Prostate gland (tissue), 2 donors: Measurements from ENCODE around the gene LCN1. TPM values are rescaled to one million over a fixed set of nuclear protein-coding genes. Genes with fewer than 3 reads are reported as not detected.

Experiments used
- DNase-seq: peaks from one replicate; pipeline ENCODE4 v3.0.0-alpha.2; 2019; ENCODE audit warnings: low spot score
- H3K27ac ChIP-seq, 2 donors: fragments of 200-600 bp; sonication (generic); 2 replicates each; pipeline ENCODE4 v1.5.1; 2017 to 2019
- H3K27me3 ChIP-seq: fragments of 200-600 bp; sonication (generic); replicated peaks from 2 replicates; pipeline ENCODE4 v1.5.1; 2019; ENCODE audit not compliant: insufficient read depth
- H3K36me3 ChIP-seq, 2 donors: fragments of 200-600 bp; sonication (generic); 1 replicate in 1 of 2; 2 replicates in 1 of 2; pipeline versions ENCODE4 v1.5.1 to v1.8.1; 2017 to 2019
- H3K4me1 ChIP-seq: fragments of 200-600 bp; sonication (generic); replicated peaks from 2 replicates; pipeline ENCODE4 v1.5.1; 2019
- H3K4me3 ChIP-seq, 2 donors: fragments of 200-600 bp; sonication (generic); 2 replicates each; pipeline ENCODE4 v1.5.1; 2017 to 2019
- H3K9me3 ChIP-seq: fragments of 200-600 bp; sonication (generic); 2 replicates; pipeline ENCODE4 v1.5.1; 2017
- POLR2A ChIP-seq: fragments of 450-650 bp; IDR thresholded peaks from one replicate; pipeline ENCODE4 v1.6.1; 2016; ENCODE audit warnings: antibody characterized with exemption, mild to moderate bottlenecking
- POLR2AphosphoS5 ChIP-seq: sonication (generic); formaldehyde crosslinking; IDR thresholded peaks from one replicate; pipeline ENCODE4 v1.6.1; 2017; ENCODE audit warnings: antibody characterized with exemption
- WGBS: methylation state at CpG from one replicate; pipeline ENCODE4 v1.1.5; 2018; 5-methylcytosine and 5-hydroxymethylcytosine counted together
- intact Hi-C: fragments of 100-400 bp; cut with DNase I; formaldehyde crosslinking; loops from one replicate; pipeline ENCODE4 v1.14.2; 2022
- total RNA-seq, 2 donors: library from RNA; depleted of rRNA; stranded (reverse); fragments of >200 nt; gene quantifications; one replicate each; pipeline ENCODE4 v1.1.0, GENCODE V29; 2016
- TF ChIP-seq, protein P1 (sequence below), 4 experiments: fragments of 200-600 bp in 2 of 4; fragments of 450-650 bp in 2 of 4; sonication (generic) in 2 of 4; IDR thresholded peaks; 1 replicate in 3 of 4; 2 replicates in 1 of 4; pipeline ENCODE4 v1.5.1; 2016 to 2019; ENCODE audit warnings: antibody characterized with exemption in 4 of 4, mild to moderate bottlenecking in 2 of 4, moderate library complexity in 2 of 4

The LCN1 gene
- total RNA-seq, 2 donors from 2014 or later = not detected

DNA sequence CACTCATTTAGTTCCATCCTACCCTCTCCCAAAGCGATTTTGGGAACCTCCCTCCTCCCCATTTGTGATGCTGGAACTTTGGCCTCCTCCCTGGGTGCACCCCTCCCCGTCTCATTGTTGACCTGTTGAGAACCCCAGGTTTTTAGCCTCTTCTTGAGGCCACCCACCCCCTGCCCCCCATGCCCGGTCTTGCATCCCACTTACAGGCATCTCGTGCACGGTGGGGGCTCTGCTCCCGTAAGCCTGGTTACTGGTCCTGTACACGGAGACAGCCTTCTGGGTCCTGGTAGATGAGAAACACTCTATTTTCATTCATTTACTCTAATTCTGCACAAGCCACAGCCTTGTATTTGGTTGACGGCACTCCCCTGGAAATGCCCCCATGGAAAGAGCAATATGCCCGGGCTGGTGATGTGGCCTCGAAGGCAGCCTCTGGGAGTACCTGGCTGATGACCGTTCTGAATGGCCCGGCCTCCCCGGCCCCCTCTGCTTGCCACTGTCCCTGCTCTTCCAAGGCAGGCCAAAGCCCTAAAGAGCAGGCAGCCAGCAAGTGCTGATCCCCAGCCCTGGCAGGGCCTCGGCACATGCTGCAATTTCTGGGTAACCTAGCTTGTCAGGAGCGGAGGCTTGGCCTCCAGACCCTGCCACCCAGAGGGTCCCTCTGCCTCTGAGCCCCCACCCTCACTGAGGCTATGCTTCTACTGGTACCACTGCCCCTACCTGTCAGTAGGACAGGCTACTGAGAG lies 22.7 kb upstream of the LCN1 start:
- no peaks in the 10 kb centered on the region for H3K9me3 ChIP-seq
- 84% methylated on average over 15 of the region's 15 CpGs for WGBS

DNA sequence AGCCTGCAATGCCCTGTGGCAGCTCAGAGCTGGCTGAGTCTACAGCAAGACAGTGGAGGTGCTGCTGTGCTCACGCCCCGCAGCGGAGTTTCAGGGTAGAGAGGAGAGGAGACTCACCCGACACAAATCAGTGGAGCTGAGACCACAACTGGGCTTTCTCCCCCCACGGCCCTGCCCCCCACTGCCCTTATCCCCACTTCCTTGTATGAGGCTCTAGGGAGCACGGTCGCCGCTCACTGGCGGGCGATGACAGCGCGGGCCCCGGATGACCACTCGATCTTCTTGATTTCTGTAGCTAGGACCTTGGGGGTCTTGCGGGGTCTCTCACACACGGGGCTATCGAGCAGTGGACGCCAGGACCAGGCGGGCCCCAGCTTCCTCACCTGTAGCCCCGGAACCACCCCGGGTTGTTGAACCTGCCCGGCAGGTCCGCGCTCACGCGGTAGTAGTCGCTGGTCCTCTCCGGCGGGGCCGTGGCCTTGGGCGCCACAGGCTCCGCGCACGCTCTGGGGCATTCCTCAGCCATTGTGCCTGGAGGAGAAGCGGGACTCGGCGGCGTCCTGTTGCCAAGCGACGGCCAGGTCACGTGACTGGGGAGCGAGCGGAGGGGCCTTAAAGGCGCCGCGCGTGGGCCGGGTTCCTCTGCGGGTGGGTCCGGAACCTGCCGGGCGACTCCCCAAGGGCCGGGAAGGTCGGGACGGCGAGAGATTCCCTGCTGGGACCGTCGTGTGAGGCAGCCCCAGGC lies 21.7 kb upstream of the LCN1 start:
- intact Hi-C loops = no loop called here

More for the DNA sequence above, 22.7 kb upstream of the LCN1 start:
- peaks cover 7% of the 10 kb centered on the region for H3K4me1 ChIP-seq
- no peak for DNase-seq
- H3K36me3 ChIP-seq = no peaks in the 10 kb centered on the region
- intact Hi-C loops = no loop called here
- no peaks in the 10 kb centered on the region for H3K27me3 ChIP-seq
- no peak overlapping the region for H3K4me3 ChIP-seq
- no peak overlapping the region for H3K27ac ChIP-seq
- TF ChIP-seq POLR2AphosphoS5 = no peak
- TF ChIP-seq POLR2A = no peak
- TF ChIP-seq, protein P1, sequence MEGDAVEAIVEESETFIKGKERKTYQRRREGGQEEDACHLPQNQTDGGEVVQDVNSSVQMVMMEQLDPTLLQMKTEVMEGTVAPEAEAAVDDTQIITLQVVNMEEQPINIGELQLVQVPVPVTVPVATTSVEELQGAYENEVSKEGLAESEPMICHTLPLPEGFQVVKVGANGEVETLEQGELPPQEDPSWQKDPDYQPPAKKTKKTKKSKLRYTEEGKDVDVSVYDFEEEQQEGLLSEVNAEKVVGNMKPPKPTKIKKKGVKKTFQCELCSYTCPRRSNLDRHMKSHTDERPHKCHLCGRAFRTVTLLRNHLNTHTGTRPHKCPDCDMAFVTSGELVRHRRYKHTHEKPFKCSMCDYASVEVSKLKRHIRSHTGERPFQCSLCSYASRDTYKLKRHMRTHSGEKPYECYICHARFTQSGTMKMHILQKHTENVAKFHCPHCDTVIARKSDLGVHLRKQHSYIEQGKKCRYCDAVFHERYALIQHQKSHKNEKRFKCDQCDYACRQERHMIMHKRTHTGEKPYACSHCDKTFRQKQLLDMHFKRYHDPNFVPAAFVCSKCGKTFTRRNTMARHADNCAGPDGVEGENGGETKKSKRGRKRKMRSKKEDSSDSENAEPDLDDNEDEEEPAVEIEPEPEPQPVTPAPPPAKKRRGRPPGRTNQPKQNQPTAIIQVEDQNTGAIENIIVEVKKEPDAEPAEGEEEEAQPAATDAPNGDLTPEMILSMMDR (IDR thresholded peaks at IDR 0.05) = no peak

GRCh38 chr9:135500071-135500524 lies 21.1 kb upstream of the LCN1 start:
- Histone ChIP-seq H3K4me3 (peak overlapping the region; percentile 96 to 98), H3K4me1 (peaks cover 7% of the 10 kb centered on the region), H3K27me3 (no peaks in the 10 kb centered on the region), H3K9me3 (no peaks in the 10 kb centered on the region), H3K36me3 (peaks cover 0 to 4% of the 10 kb centered on the region in 2 donors), H3K27ac (peak overlapping the region; percentile 62 to 77)
- TF ChIP-seq, protein P1 (IDR thresholded peaks at IDR 0.05) = no peak
- TF ChIP-seq POLR2A = no peak
- TF ChIP-seq POLR2AphosphoS5 = no peak
- 0% methylated on average over 24 of the region's 29 CpGs for WGBS
- intact Hi-C loops = no loop called here
- no peak for DNase-seq

More for the DNA sequence above, 21.7 kb upstream of the LCN1 start:
- TF ChIP-seq, protein P1 (IDR thresholded peaks at IDR 0.05) = peak in 2 of 4 experiments; percentile 9 to 10
- TF ChIP-seq POLR2AphosphoS5 = peak; percentile 77
- TF ChIP-seq POLR2A = peak; percentile 29
- H3K36me3 ChIP-seq = peaks cover 0 to 4% of the 10 kb centered on the region in 2 donors
- peaks cover 7% of the 10 kb centered on the region for H3K4me1 ChIP-seq
- no peaks in the 10 kb centered on the region for H3K27me3 ChIP-seq
- peak overlapping the region; percentile 96 to 98 for H3K4me3 ChIP-seq
- peak overlapping the region; percentile 62 to 77 for H3K27ac ChIP-seq
- peak; percentile 87 for DNase-seq
- H3K9me3 ChIP-seq = no peaks in the 10 kb centered on the region
- under 1% methylated on average over 46 of the region's 58 CpGs for WGBS

DNA sequence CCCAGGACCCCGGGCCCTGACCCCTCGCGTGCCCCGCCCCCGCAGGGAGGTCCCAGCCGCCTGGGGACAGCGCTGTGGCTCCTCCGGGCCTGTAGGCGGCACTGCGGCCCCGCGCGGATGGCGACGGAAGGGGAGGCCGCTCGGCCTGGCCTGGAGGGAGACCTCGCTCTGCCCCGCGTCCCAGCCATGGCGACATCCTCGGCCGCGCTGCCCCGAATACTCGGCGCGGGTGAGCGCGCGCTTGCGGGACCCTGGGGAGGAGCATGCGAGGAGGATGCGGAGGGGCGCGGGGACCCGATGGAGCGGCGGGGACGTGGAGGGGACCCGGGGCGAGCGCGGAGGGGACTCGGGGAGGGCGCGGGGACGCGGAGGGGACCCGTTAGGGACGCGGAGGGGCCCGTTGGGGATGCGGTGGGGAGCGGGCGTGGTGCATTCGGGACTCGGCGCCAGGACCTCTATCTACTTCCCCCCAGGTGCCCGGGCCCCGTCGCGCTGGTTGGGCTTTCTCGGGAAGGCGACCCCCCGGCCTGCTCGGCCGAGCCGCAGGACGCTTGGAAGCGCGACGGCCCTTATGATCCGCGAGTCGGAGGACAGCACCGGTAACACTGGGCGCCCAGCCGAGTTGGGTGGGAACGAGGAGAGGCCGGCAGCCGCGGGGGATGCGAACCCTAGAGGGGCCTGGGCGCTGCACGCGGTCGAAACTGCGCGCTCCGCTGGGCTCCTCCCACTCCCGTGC lies 20.5 kb upstream of the LCN1 start, which contains the start of gene MRPS2:
Gene MRPS2 (plus strand): TSS at position 158 of the 736 bp plus-strand sequence. CDS start 29 bp downstream, at position 187.
- intact Hi-C loops = no loop called here
- Histone ChIP-seq H3K4me1 (peaks cover 7% of the 10 kb centered on the region), H3K9me3 (no peaks in the 10 kb centered on the region), H3K27ac (peak within 1 kb of the TSS; percentile 62 to 77), H3K4me3 (peak within 1 kb of the TSS; percentile 96 to 98), H3K36me3 (peaks cover 0 to 4% of the 10 kb centered on the region in 2 donors), H3K27me3 (no peaks in the 10 kb centered on the region)
- peak; percentile 76 for DNase-seq
- under 1% methylated on average over 75 of the region's 92 CpGs for WGBS
- TF ChIP-seq POLR2A (peak; percentile 50), POLR2AphosphoS5 (peak; percentile 63)
- TF ChIP-seq, protein P1 (IDR thresholded peaks at IDR 0.05) = peak; percentile 80 to 89 (median 86)
